SK-N-SH treated with all-trans-retinoic acid at 6 μM for 48 hours (cell line): ENCODE data around the gene RNF115.

ENCODE experiments used
- GLIS3 ChIP-seq: fragments of 250-450 bp; sonication (Bioruptor Pico); IDR thresholded peaks from 2 replicates; pipeline ENCODE4 v1.5.0; 2020; ENCODE audit warnings: mild to moderate bottlenecking, moderate library complexity
- OSR1 ChIP-seq: fragments of 250-450 bp; sonication (Bioruptor Pico); IDR thresholded peaks from 2 replicates; pipeline ENCODE4 v1.8.0; 2022; ENCODE audit warnings: moderate library complexity, mild to moderate bottlenecking, inconsistent platforms
- PATZ1 ChIP-seq: fragments of 250-450 bp; sonication (Bioruptor Pico); IDR thresholded peaks from 2 replicates; pipeline ENCODE4 v1.8.0; 2020; ENCODE audit warnings: mild to moderate bottlenecking, moderate library complexity, borderline replicate concordance
- POU6F1 ChIP-seq: fragments of 250-450 bp; sonication (Bioruptor Pico); IDR thresholded peaks from 2 replicates; pipeline ENCODE4 v1.8.0; 2021; ENCODE audit warnings: low read depth, mild to moderate bottlenecking, moderate library complexity, borderline replicate concordance
- PPARA ChIP-seq: fragments of 250-450 bp; sonication (Bioruptor Pico); IDR thresholded peaks from 2 replicates; pipeline ENCODE4 v1.5.0; 2020; ENCODE audit warnings: mild to moderate bottlenecking, borderline replicate concordance
- RARB ChIP-seq: fragments of 250-450 bp; sonication (Bioruptor Pico); IDR thresholded peaks from 2 replicates; pipeline ENCODE4 v1.8.0; 2021; ENCODE audit warnings: mild to moderate bottlenecking, moderate library complexity
- ZNF70 ChIP-seq: fragments of 450-650 bp; formaldehyde crosslinking; IDR thresholded peaks from 2 replicates; pipeline ENCODE4 v1.5.0; 2020; ENCODE audit warnings: mild to moderate bottlenecking, moderate library complexity

- TF ChIP-seq OSR1 (CRISPR knock-in tag) (no peak), PATZ1 (CRISPR knock-in tag) (no peak), ZNF70 (CRISPR knock-in tag) (no peak), GLIS3 (CRISPR knock-in tag) (no peak), POU6F1 (CRISPR knock-in tag) (no peak), PPARA (CRISPR knock-in tag) (no peak), RARB (CRISPR knock-in tag) (no peak)
These were observed 64.2 kb downstream of the RNF115 start for GRCh38 chr1:145759721-145760120.
